ENCODE results near the gene COLEC11.

DNA sequence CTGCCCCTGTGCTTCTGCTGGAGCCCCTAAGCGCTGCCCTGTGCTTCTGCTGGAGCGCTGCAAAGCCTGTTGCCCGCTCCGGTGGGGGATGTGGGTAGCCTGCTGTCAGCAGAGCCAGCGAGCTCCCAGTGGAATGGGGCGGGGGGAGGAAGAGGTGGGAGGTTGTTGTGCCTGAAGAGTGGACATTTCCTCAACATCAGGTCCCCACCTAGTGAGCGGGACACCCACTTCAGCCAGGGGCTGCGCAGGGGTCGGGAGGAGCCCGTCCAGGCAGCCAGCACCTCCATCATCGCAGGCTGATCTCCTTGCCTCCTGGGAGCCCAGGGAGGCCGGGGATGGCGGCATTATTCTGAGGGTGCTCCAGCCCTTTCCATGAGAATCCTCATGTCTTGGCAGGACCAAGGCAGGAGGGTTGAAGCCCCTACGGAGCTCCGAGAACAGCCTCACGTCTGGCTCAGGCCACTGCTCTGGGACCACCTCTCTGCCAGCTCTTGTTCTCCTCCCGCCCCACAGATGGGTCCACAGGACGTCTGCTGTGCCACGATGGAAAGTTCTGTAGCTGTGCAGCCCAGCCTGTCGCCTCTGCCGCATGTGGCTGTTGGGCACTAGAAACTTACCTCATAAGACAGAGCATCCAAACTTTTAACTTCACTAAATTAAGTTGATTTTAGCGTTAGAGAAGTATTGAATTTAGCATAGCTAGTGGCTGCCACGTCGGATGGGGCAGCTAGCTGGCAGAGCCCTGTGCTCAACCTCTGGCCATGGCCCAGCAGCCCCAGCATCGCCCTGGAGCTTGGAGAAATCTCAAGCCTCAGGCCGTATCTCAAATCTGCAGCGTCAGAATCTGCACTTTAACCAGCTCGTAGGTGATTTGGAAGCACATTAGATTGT, 61.2 kb downstream of the COLEC11 start:
- TF ChIP-seq SP1 (CRISPR knock-in tag; conservative IDR thresholded peaks at IDR 0.05) = no peak
- no peak for TF ChIP-seq CBFB (CRISPR knock-in tag; IDR thresholded peaks at IDR 0.05; ENCODE audit: low read depth)
- TF ChIP-seq, protein P1, sequence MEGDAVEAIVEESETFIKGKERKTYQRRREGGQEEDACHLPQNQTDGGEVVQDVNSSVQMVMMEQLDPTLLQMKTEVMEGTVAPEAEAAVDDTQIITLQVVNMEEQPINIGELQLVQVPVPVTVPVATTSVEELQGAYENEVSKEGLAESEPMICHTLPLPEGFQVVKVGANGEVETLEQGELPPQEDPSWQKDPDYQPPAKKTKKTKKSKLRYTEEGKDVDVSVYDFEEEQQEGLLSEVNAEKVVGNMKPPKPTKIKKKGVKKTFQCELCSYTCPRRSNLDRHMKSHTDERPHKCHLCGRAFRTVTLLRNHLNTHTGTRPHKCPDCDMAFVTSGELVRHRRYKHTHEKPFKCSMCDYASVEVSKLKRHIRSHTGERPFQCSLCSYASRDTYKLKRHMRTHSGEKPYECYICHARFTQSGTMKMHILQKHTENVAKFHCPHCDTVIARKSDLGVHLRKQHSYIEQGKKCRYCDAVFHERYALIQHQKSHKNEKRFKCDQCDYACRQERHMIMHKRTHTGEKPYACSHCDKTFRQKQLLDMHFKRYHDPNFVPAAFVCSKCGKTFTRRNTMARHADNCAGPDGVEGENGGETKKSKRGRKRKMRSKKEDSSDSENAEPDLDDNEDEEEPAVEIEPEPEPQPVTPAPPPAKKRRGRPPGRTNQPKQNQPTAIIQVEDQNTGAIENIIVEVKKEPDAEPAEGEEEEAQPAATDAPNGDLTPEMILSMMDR (IDR thresholded peaks at IDR 0.05) = no peak
